Lung (tissue), 12 donors: Measurements from ENCODE around the gene SELENOF. TPM values are rescaled to one million over a fixed set of nuclear protein-coding genes. Genes with fewer than 3 reads are reported as not detected.

ENCODE experiments used
- ATAC-seq: fragments of 200-7000 bp; cut with Tn5 transposase; one replicate; pipeline ENCODE4 v1.9.1; 2020; ENCODE audit warnings: moderate number of reproducible peaks; ENCODE audit not compliant: insufficient read depth, low FRiP score
- DNase-seq, 3 donors: peaks; one replicate each; pipeline ENCODE4 v3.0.0-alpha.2; 2013 to 2017
- H3K27ac ChIP-seq, 2 donors: one replicate each; pipeline ENCODE4 v1.5.1; 2013; ENCODE audit warnings: mild to moderate bottlenecking in 2 of 2, moderate library complexity in 2 of 2, control low read depth in 1 of 2, inconsistent platforms in 1 of 2, low read depth in 1 of 2, low read length in 1 of 2
- H3K27me3 ChIP-seq, 3 donors: one replicate each; pipeline ENCODE4 v1.5.1; 2013; ENCODE audit warnings: low read length in 2 of 3; ENCODE audit not compliant: control insufficient read depth in 3 of 3, insufficient read depth in 3 of 3
- H3K36me3 ChIP-seq, 4 donors: one replicate each; pipeline ENCODE4 v1.5.1; 2013; ENCODE audit warnings: low read length in 4 of 4, mild to moderate bottlenecking in 1 of 4, moderate library complexity in 1 of 4; ENCODE audit not compliant: control insufficient read depth in 4 of 4, insufficient read depth in 4 of 4
- H3K4me1 ChIP-seq, 5 donors: one replicate each; pipeline ENCODE4 v1.5.1; 2013; ENCODE audit warnings: low read length in 5 of 5, mild to moderate bottlenecking in 2 of 5, moderate library complexity in 1 of 5; ENCODE audit not compliant: control insufficient read depth in 5 of 5, insufficient read depth in 5 of 5
- H3K4me3 ChIP-seq: one replicate; pipeline ENCODE4 v1.5.1; 2013; ENCODE audit warnings: mild to moderate bottlenecking, control low read depth, moderate library complexity
- H3K9ac ChIP-seq, 2 donors: one replicate each; pipeline ENCODE4 v1.5.1; 2013; ENCODE audit warnings: low read length in 2 of 2, control low read depth in 1 of 2; ENCODE audit not compliant: insufficient read depth in 1 of 2
- H3K9me3 ChIP-seq, 4 donors: one replicate each; pipeline ENCODE4 v1.5.1; 2013; ENCODE audit warnings: low read length in 3 of 4, mild to moderate bottlenecking in 1 of 4, moderate library complexity in 1 of 4; ENCODE audit not compliant: control insufficient read depth in 4 of 4, insufficient read depth in 3 of 4
- WGBS, 2 donors: extraction: QIAGEN DNeasy Blood & Tissue Kit; methylation state at CpG; one replicate each; pipeline ENCODE4 v1.1.7; 2013; 5-methylcytosine and 5-hydroxymethylcytosine counted together
- polyA plus RNA-seq, 2 donors: library from polyadenylated mRNA; stranded (reverse); fragments of 200-250 nt; gene quantifications; one replicate each; pipeline ENCODE4 v1.2.1, GENCODE V29; 2013
- total RNA-seq, 2 donors: library from RNA; depleted of rRNA in 1 of 2; stranded (reverse); fragments of >200 nt in 1 of 2; gene quantifications; one replicate each; pipeline ENCODE4 v1.2.1, GENCODE V29; 2014 to 2021
- TF ChIP-seq, protein P1 (sequence below): IDR thresholded peaks from 2 replicates; pipeline ENCODE4 v1.5.1; 2012; ENCODE audit warnings: mild to moderate bottlenecking; ENCODE audit errors: control extremely low read depth, extremely low read depth
- donor health status: control.
- donor health status: control.
- donor health status: Bipolar disorder and iron deficiency.
- donor health status: healthy.
- donor health status: DM: yes; HTN: yes; CAD: no.

SELENOF gene
- total and polyA plus RNA-seq, 4 donors, result 132 to 240 (median 207) TPM

DNA sequence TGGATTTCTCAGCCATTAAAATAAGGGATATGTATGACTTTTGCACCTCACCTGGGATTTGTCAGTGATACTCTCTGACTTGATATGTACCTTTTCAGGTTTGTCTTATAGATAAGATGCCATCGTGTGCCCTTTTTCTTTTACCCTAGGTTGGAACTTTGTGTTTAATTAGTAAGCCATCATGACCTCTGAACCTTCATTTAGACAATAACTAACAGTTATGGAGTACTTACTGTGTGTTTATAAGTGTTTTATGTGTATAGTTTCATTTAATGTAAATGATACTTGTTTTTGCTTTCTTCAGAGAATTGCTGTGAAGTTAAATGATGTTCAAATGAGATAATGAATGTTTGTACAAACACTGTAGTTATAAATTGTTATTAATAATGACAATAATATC is 14.9 kb upstream of the SELENOF start:
- Histone ChIP-seq H3K4me1 (peaks cover 0 to 6% (median 0%) of the 10 kb centered on the region in 5 donors), H3K4me3 (no peak overlapping the region), H3K27me3 (no peaks in the 10 kb centered on the region), H3K9ac (no peak overlapping the region), H3K27ac (no peak overlapping the region), H3K36me3 (peaks cover 0 to 7% (median 0%) of the 10 kb centered on the region in 4 donors), H3K9me3 (peaks cover 0 to 6% (median 3%) of the 10 kb centered on the region in 4 donors)
- TF ChIP-seq, protein P1, sequence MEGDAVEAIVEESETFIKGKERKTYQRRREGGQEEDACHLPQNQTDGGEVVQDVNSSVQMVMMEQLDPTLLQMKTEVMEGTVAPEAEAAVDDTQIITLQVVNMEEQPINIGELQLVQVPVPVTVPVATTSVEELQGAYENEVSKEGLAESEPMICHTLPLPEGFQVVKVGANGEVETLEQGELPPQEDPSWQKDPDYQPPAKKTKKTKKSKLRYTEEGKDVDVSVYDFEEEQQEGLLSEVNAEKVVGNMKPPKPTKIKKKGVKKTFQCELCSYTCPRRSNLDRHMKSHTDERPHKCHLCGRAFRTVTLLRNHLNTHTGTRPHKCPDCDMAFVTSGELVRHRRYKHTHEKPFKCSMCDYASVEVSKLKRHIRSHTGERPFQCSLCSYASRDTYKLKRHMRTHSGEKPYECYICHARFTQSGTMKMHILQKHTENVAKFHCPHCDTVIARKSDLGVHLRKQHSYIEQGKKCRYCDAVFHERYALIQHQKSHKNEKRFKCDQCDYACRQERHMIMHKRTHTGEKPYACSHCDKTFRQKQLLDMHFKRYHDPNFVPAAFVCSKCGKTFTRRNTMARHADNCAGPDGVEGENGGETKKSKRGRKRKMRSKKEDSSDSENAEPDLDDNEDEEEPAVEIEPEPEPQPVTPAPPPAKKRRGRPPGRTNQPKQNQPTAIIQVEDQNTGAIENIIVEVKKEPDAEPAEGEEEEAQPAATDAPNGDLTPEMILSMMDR, result no peak
- 76 to 82% methylated on average over 1 of the region's 1 CpG for WGBS, 2 donors
- DNase-seq (no peak), ATAC-seq (no peak)

GRCh38 chr1:86926883-86927282 is 13.0 kb upstream of the SELENOF start:
- DNase-seq, result no peak
- peaks cover 0 to 4% (median 0%) of the 10 kb centered on the region in 5 donors for H3K4me1 ChIP-seq
- 98 to 100% methylated on average over 1 of the region's 1 CpG for WGBS, 2 donors
- TF ChIP-seq, protein P1, result no peak
- peaks cover 0 to 6% (median 3%) of the 10 kb centered on the region in 4 donors for H3K9me3 ChIP-seq
- H3K9ac ChIP-seq, result no peak overlapping the region
- peaks cover 0 to 7% (median 0%) of the 10 kb centered on the region in 4 donors for H3K36me3 ChIP-seq
- ATAC-seq, result no peak
- no peak overlapping the region for H3K4me3 ChIP-seq
- no peaks in the 10 kb centered on the region for H3K27me3 ChIP-seq
- no peak overlapping the region for H3K27ac ChIP-seq

DNA sequence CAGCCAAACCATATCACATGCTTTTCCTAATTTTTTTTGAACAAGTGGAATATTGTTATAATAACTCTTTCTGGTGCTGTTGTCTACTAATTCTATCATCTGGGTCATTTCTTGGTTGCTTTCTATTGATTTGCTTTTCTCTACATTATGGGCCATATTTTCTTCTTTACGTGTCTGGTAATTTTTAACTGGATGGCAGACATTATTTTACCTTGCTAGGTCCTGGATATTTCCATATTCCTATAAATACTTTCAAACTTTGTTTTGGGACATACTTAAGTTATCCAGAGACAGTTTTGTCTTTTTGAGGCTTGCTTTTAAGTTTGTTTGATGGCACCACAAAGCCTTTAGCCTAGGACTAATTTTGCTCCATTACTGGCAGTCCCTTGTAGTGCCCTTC is 11.8 kb upstream of the SELENOF start:
- TF ChIP-seq, protein P1, result no peak
- Histone ChIP-seq H3K9ac (no peak overlapping the region), H3K4me3 (no peak overlapping the region), H3K27ac (no peak overlapping the region), H3K36me3 (peaks cover 0 to 7% (median 1%) of the 10 kb centered on the region in 4 donors), H3K27me3 (no peaks in the 10 kb centered on the region), H3K9me3 (peaks cover 0 to 6% (median 3%) of the 10 kb centered on the region in 4 donors), H3K4me1 (peaks cover 0 to 4% (median 0%) of the 10 kb centered on the region in 5 donors)
- DNase-seq (no peak), ATAC-seq (no peak)
- 98 to 100% methylated on average over 1 of the region's 1 CpG for WGBS, 2 donors
